Stimulated activated naive CD8-positive, alpha-beta T cell treated with anti-CD3 and anti-CD28 coated beads, Interleukin-15, Interleukin-2, amounts not matched to agents 100 ng/mL and 50 ng/mL, for 24 hours (primary cell): ENCODE data around the gene TRIM37.
"Not testable (repeated sequence)": the region's sequence is repeated elsewhere in the genome, so short reads cannot be mapped to it uniquely, and the experiment has no call there.

Experiments used
- H3K27ac Mint-ChIP-seq: one replicate; pipeline ENCODE4 v1.8.0; 2021; ENCODE audit warnings: mild to moderate bottlenecking, mixed read lengths
- H3K27me3 Mint-ChIP-seq: one replicate; pipeline ENCODE4 v1.8.0; 2021; ENCODE audit warnings: mixed read lengths
- H3K36me3 Mint-ChIP-seq: one replicate; pipeline ENCODE4 v1.8.0; 2021; ENCODE audit warnings: low read depth, mixed read lengths
- H3K4me1 Mint-ChIP-seq: one replicate; pipeline ENCODE4 v1.8.0; 2021; ENCODE audit warnings: low read depth, mixed read lengths
- H3K4me3 Mint-ChIP-seq: one replicate; pipeline ENCODE4 v1.8.0; 2021; ENCODE audit warnings: mild to moderate bottlenecking, mixed read lengths
- H3K9me3 Mint-ChIP-seq: one replicate; pipeline ENCODE4 v1.8.0; 2021; ENCODE audit warnings: mixed read lengths

Gene TRIM37

DNA sequence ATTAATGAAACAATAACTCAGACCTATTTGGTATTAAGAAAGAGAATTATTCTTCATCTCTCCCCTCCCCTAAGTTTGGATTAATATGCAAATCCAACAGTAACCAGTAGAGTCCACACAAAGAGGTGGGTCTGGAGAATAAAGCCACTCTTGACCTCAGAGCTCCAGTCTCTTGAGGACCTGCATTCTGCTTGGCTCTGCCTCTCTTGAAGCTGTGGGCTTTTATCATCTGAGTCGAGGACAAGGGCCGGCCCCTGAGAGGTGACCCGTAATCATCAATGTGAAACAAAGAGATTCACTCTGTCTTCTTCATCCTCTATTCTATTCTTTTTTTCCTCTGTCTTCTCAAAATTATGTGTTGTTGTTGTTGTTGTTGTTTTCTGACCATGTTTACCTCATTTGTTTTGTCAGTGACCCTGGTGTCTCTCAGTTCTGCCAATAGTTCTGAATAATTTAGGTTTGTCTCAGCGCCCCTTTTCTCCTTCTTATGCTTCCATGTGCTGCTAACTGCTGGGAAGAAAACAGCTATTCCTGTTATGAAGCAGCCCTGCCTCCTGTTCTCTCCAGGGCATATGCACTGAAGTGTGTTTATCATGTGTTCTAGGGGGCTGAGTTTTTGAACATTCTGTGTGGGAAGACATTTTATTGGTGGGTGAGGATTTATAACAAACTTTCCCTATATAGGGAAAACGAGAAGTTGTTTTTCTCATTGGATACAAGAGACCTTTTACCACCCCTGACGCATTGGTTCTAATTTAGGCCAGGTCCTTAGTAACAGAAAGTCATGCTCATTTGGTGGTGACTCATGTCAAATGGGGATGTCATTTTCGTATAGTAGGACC lies 135.8 kb downstream of the TRIM37 start:
- Mint-ChIP-seq H3K27ac (no peak overlapping the region), H3K4me1 (peaks cover 3% of the 10 kb centered on the region), H3K27me3 (no peaks in the 10 kb centered on the region), H3K9me3 (no peaks in the 10 kb centered on the region), H3K36me3 (no peaks in the 10 kb centered on the region), H3K4me3 (no peak overlapping the region)

DNA sequence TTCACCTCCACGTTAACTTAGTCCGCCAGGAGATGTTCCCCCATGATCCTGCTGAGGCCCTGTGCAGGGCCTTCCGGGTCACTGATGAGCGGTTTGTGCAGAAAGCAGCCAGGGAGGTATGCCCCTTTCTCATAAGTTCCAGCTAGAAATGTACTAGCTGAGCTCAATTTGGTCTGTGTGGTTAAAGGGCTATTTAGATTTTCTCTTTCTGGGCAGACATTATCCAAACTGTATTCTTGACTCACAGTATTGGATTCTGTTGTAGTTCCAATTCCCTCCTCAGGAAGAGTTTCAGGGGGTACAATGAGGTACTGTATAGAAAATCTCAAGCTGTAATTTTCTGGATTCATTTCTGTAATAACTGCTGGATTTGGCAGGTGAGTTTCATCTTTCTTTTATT lies 137.1 kb downstream of the TRIM37 start:
- no peaks in the 10 kb centered on the region for H3K9me3 Mint-ChIP-seq
- no peak overlapping the region for H3K27ac Mint-ChIP-seq
- no peak overlapping the region for H3K4me3 Mint-ChIP-seq
- peaks cover 3% of the 10 kb centered on the region for H3K4me1 Mint-ChIP-seq
- H3K36me3 Mint-ChIP-seq: no peaks in the 10 kb centered on the region
- H3K27me3 Mint-ChIP-seq: no peaks in the 10 kb centered on the region

DNA sequence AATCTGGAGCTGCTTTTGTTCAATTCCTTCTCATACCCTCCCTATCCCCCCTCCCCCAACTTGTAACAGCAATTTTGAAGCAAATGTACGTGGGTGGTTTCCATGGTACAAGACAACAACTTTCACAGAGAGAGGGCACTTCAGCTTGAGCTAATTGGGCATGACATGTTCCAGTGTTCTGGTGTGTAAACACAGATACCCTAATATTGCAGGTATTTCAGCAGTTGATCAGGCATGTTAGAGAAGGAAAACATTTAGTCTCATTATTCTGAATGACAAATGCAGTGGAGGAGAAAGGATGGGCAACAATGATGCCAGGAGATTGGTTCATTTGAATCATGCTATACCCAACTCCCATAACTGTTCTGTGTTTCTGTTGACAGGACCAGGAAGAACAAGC lies 137.5 kb downstream of the TRIM37 start:
- no peak overlapping the region for H3K27ac Mint-ChIP-seq
- H3K36me3 Mint-ChIP-seq: no peaks in the 10 kb centered on the region
- no peaks in the 10 kb centered on the region for H3K27me3 Mint-ChIP-seq

DNA sequence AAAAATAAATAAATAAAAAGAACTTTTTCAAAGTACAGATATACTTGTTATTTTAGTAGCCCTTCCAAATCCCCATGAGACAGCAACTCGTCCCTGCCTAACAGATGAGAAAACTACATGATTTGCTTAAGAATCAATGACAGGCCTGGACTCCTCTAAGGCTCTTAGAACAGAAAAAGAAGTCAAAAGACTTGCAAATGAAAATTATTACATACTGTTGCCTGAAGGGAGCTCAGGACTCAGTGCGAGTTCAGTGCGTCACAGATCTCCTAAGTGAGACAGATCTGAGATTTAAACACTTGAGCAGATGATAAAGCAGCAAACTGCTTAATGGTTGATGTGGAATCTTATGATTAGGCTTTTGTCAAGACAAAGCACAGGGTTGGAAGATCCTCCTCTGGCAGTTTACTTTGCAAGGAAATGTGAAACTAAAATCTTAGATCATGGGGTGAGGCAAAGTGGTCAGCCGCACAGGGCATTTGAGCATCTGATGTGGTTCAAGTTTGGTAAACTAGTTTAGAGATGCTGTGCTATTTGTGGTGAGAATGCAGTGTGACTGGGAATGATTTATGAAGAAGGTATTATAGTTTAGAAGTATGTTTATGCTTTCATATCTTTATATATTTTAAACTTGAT lies 138.1 kb downstream of the TRIM37 start:
- H3K27ac Mint-ChIP-seq: no peak overlapping the region
- H3K27me3 Mint-ChIP-seq: no peaks in the 10 kb centered on the region
- H3K36me3 Mint-ChIP-seq: no peaks in the 10 kb centered on the region
- H3K9me3 Mint-ChIP-seq: no peaks in the 10 kb centered on the region
- H3K4me3 Mint-ChIP-seq: no peak overlapping the region
- H3K4me1 Mint-ChIP-seq: peaks cover 3% of the 10 kb centered on the region

More for the DNA sequence above, 137.5 kb downstream of the TRIM37 start:
- Mint-ChIP-seq H3K4me3 (no peak overlapping the region), H3K9me3 (no peaks in the 10 kb centered on the region), H3K4me1 (peaks cover 3% of the 10 kb centered on the region)

DNA sequence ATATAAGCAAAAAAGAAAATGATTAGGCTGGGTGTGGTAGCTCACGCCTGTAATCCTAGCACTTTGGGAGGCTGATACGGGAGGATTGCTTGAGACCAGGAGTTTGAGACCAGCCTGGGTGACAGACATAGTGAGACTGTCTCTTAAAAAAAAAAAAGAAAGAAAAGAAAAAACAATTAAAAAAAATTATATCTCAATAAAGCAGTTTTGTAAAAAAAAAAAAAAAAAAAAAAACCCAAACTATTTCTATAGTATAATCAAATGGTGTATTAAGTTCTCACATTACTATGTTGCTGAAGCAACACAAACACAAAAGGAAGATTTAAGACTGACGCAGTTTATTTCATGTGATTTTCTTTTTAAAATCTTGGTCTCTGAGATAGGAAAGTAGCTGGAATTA lies 140.5 kb downstream of the TRIM37 start:
- Mint-ChIP-seq H3K27me3 (no peaks in the 10 kb centered on the region), H3K27ac (no peak overlapping the region), H3K9me3 (no peaks in the 10 kb centered on the region), H3K36me3 (no peaks in the 10 kb centered on the region), H3K4me3 (no peak overlapping the region), H3K4me1 (peaks cover 3% of the 10 kb centered on the region)

DNA sequence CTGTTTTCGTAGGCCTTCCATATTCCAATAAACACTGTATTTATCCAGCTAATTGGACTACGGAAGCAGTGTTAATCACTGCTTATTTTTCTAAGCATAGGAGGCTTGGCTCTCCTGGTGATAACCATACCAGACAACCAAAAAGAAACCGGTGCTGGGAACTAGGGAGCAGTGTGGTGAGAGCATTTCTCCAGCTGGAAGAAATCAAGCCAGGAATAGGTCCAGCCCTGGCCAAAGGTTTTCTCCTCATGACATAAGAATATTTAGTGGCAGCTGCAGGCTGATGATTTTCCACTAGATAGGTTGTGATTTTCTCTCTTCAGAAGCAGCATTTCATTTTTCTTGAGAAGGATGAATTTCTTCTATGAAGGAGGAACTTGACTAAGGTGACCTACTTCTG lies 141.5 kb downstream of the TRIM37 start:
- no peak overlapping the region for H3K27ac Mint-ChIP-seq
- H3K9me3 Mint-ChIP-seq: no peaks in the 10 kb centered on the region
- H3K4me1 Mint-ChIP-seq: peaks cover 3% of the 10 kb centered on the region
- no peak overlapping the region for H3K4me3 Mint-ChIP-seq
- H3K27me3 Mint-ChIP-seq: no peaks in the 10 kb centered on the region
- no peaks in the 10 kb centered on the region for H3K36me3 Mint-ChIP-seq

DNA sequence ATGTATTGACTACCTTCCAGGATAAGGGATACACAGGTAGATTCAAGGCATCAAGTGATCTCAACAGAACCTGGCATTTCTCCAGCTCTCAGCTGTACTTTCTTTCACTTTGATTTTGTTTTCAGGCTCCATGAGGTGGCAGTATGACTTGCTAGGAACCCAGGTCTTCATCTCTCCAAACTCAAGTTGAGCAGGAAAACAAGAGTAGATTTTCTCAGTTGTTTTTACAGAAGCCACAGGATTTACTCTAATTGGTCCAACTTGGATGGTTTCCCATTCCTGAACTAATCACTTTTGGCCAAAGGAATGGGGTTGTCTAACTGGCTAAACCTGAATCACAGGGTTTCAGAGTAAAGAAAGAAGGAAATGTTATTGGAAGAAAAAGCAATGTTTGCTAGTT lies 146.6 kb downstream of the TRIM37 start:
- Mint-ChIP-seq H3K27ac (no peak overlapping the region), H3K4me1 (no peaks in the 10 kb centered on the region), H3K27me3 (no peaks in the 10 kb centered on the region), H3K9me3 (no peaks in the 10 kb centered on the region), H3K36me3 (no peaks in the 10 kb centered on the region), H3K4me3 (no peak overlapping the region)

DNA sequence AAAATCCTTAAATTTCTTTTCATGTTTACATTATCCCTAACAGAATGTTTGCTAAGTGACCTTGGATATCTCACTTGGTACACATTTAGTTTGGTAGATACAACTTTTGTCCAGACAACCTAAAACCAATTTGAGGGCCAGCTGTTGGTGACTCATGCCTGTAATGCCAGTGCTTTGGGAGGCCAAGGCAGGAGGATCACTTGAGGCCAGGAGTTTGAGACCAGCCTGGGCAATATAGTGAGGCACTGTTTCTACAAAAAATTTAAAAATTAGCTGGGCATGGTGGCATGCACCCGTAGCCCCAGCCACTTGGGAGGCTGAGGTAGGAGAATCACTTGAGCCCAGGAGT lies 149.0 kb downstream of the TRIM37 start:
- H3K4me3 Mint-ChIP-seq, H3K4me1 Mint-ChIP-seq, H3K36me3 Mint-ChIP-seq, H3K9me3 Mint-ChIP-seq, H3K27ac Mint-ChIP-seq, H3K27me3 Mint-ChIP-seq: not testable (repeated sequence)

DNA sequence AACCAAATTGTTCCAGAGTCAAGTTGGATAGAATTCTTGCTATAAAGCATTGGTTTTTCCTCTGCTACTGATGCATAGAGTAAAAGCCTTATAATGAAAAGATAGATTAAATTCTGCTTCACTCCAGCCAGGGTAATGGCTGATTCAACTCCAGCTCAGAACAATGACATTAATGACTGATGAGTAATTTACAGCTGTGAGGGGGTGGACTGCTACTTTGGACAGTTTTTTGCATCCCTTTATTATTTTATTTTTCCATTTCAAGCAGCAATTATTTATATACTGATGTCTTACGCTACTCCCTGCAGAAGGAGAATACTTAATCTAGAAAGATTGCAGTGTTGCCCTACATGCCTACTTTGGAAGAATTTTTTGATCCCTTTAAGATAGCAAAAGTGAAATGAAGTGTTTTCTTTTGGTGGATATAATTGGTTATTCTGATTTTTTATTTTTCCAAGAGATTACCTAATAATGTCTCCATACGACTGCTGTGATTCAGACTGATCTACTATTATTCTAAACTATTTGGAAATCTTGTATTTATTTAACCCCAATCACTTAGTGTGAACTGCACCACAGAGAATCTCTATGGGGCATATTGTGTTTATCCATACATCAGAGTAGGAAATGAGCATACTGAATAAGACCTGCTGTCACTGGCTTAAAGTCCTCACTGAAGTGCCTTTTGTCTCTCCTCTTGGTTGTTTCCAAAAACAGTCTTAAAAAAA lies 149.5 kb downstream of the TRIM37 start:
- Mint-ChIP-seq H3K27ac (no peak overlapping the region), H3K4me1 (peaks cover 6% of the 10 kb centered on the region), H3K27me3 (no peaks in the 10 kb centered on the region), H3K4me3 (no peak overlapping the region), H3K9me3 (no peaks in the 10 kb centered on the region), H3K36me3 (no peaks in the 10 kb centered on the region)

DNA sequence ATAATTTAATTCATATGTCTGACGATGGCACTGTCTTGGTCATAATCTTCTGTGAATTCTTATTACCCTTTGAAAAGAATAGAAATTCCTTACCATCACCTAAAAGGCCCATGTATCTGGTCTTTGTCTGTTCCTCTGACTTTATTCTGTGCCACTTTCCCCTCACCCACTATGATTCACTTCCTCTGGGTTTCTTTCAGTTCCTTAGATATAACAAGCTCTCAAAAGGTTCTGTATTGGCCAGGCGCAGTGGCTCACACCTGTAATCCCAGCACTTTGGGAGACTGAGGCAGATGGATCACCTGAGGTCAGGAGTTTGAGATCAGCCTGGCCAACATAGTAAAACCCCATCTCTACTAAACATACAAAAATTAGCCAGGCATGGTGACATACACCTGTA lies 152.3 kb downstream of the TRIM37 start:
- H3K27me3 Mint-ChIP-seq, H3K36me3 Mint-ChIP-seq, H3K4me3 Mint-ChIP-seq, H3K4me1 Mint-ChIP-seq, H3K27ac Mint-ChIP-seq: not testable (repeated sequence)
- H3K9me3 Mint-ChIP-seq: peaks cover 18% of the 10 kb centered on the region

DNA sequence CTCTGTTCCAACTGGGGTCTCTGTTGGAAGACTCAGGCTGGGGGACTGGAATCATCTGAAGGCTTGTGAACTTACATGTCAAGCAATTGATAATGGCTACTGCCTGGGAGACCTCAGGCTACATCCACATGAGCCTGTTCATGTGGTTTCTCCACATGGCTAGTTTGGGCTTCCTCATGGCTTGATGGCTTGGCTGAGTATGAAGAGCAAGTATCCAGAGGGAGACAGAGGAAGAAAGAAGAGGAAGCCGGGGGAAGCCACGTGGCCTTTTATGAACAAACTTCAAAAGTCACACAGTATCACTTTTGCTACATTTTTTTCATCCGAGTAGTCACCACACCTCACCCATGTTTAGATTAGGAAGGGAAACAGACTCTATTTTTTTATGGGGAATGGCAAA lies 158.9 kb downstream of the TRIM37 start:
- Mint-ChIP-seq H3K27ac (no peak overlapping the region), H3K36me3 (peaks cover 18% of the 10 kb centered on the region), H3K4me1 (no peaks in the 10 kb centered on the region), H3K4me3 (no peak overlapping the region), H3K27me3 (peaks cover 19% of the 10 kb centered on the region), H3K9me3 (peaks cover 36% of the 10 kb centered on the region)

DNA sequence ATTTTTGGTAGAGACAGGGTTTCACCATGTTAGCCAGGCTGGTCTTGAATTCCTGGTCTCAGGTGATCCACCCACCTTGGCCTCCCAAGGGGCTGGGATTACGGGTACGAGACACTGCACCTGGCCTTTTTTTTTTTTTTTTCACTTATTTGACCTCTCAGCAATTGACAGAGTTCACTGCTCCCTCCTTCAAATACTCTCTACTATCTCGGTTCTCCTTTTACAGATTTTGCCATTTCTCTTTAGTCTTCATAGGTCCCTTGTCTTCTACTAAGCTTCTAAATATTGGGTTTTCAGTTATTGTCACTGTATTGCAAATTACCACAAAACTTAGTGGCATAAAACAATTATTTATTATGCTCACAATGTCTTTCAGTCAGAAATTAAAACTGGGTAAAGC lies 159.3 kb downstream of the TRIM37 start:
- H3K4me3 Mint-ChIP-seq: no peak overlapping the region
- H3K27me3 Mint-ChIP-seq: peaks cover 19% of the 10 kb centered on the region
- H3K4me1 Mint-ChIP-seq: no peaks in the 10 kb centered on the region
- H3K27ac Mint-ChIP-seq: no peak overlapping the region
- peaks cover 36% of the 10 kb centered on the region for H3K9me3 Mint-ChIP-seq
- peaks cover 18% of the 10 kb centered on the region for H3K36me3 Mint-ChIP-seq

DNA sequence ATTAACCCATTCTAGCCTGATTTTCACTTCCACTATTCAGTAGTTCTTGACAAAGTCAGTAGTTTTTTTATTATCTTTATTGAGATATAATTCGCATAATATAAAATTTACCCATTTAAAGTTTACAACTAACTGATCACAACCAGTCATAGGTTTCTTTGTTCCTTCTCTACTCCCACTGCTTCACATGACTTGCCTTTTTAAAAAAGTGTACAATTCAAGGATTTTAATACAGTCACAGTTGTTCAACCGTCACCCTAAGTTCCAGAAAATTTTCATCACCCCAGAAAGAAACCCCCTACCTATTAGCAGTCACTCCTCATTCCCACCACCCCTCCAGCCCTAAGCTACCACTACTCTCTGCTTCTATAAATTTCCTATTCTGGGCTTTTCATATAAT lies 162.5 kb downstream of the TRIM37 start:
- H3K27ac Mint-ChIP-seq: no peak overlapping the region
- H3K4me3 Mint-ChIP-seq: no peak overlapping the region
- peaks cover 17% of the 10 kb centered on the region for H3K27me3 Mint-ChIP-seq

DNA sequence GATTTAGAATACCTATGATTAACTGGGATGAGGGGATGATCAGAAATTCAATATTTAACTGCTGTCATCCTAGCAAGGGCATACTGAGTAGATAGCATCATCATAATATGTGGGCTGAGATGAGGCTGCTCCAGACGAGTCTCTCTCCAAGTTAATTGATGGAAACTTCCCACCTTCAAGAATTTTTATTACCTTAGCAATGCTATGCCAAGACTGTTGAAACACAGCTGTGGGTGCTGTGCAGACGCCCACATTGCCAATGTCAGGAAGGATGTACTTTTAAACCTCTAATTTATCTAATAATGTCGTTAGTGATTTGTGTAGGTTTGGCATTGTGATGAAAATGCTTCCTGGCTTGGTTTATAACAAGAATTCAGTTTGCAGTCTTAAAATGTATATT lies 170.4 kb downstream of the TRIM37 start:
- Mint-ChIP-seq H3K4me3 (no peak overlapping the region), H3K36me3 (no peaks in the 10 kb centered on the region), H3K27ac (no peak overlapping the region), H3K4me1 (no peaks in the 10 kb centered on the region), H3K9me3 (no peaks in the 10 kb centered on the region), H3K27me3 (peaks cover 4% of the 10 kb centered on the region)

More for the DNA sequence above, 162.5 kb downstream of the TRIM37 start:
- peaks cover 17% of the 10 kb centered on the region for H3K9me3 Mint-ChIP-seq
- H3K36me3 Mint-ChIP-seq: peaks cover 12% of the 10 kb centered on the region
- no peaks in the 10 kb centered on the region for H3K4me1 Mint-ChIP-seq

DNA sequence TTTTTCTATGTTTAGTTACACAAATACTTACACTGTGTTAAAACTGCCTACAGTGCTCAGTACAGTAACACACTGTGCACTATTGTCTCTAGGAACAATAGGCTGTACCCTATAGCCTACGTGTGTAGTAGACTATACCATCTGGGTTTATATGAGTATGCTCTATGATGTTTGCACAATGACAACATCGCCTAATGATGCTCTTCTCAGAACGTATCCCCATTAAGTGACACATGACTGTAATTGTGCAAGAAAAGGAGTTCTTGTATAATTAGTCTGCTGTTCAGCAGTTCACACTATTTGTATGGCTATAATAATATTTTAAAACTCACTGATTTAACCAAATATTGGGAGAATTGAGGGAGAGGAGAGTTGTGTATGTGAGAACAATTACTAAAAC lies 173.7 kb downstream of the TRIM37 start:
- Mint-ChIP-seq H3K36me3 (no peaks in the 10 kb centered on the region), H3K27ac (no peak overlapping the region), H3K4me1 (no peaks in the 10 kb centered on the region), H3K27me3 (no peaks in the 10 kb centered on the region), H3K9me3 (no peaks in the 10 kb centered on the region), H3K4me3 (no peak overlapping the region)
